ENCODE measurements around the gene SMIM8.
"Not testable (repeated sequence)": the region's sequence is repeated elsewhere in the genome, so short reads cannot be mapped to it uniquely, and the experiment has no call there.

The SMIM8 gene

GRCh38 chr6:87319271-87319987, 3.0 kb upstream of the SMIM8 start:
- Mint-ChIP-seq H3K27me3 (ENCODE audit: low read depth) (peaks cover 5% of the 10 kb centered on the region), H3K9me3 (no peaks in the 10 kb centered on the region), H3K36me3 (ENCODE audit: low read depth) (no peaks in the 10 kb centered on the region), H3K4me3 (peak overlapping the region in 2 of 3 experiments; percentile 2 to 22), H3K4me1 (no peaks in the 10 kb centered on the region), H3K27ac (no peak overlapping the region)
- no peak for TF ChIP-seq CTCF (IDR thresholded peaks at IDR 0.05; ENCODE audit: unreplicated experiment in 3 of 3)

GRCh38 chr6:87323880-87324279, 1.5 kb downstream of the SMIM8 start:
- Mint-ChIP-seq H3K4me3 (peak overlapping the region; percentile 63 to 80 (median 75)), H3K9me3 (peaks cover 12% of the 10 kb centered on the region), H3K36me3 (ENCODE audit: low read depth) (peaks cover 16% of the 10 kb centered on the region)
- not testable (repeated sequence) for H3K27me3 Mint-ChIP-seq (ENCODE audit: low read depth); H3K4me1 Mint-ChIP-seq; H3K27ac Mint-ChIP-seq

GRCh38 chr6:87330961-87331360, 8.6 kb downstream of the SMIM8 start:
- Mint-ChIP-seq H3K27ac (no peak overlapping the region), H3K36me3 (ENCODE audit: low read depth) (peaks cover 22% of the 10 kb centered on the region), H3K27me3 (ENCODE audit: low read depth) (no peaks in the 10 kb centered on the region), H3K4me3 (no peak overlapping the region), H3K4me1 (peaks cover 6% of the 10 kb centered on the region), H3K9me3 (peaks cover 9% of the 10 kb centered on the region)
- TF ChIP-seq CTCF (IDR thresholded peaks at IDR 0.05; ENCODE audit: unreplicated experiment in 3 of 3), result no peak

GRCh38 chr6:87333033-87333432, 10.6 kb downstream of the SMIM8 start:
- Mint-ChIP-seq H3K36me3 (ENCODE audit: low read depth) (peaks cover 16% of the 10 kb centered on the region), H3K4me1 (peaks cover 6% of the 10 kb centered on the region)

GRCh38 chr6:87333591-87334181, 11.3 kb downstream of the SMIM8 start:
- no peaks in the 10 kb centered on the region for H3K9me3 Mint-ChIP-seq
- H3K27me3 Mint-ChIP-seq (ENCODE audit: low read depth), result no peaks in the 10 kb centered on the region
- H3K27ac Mint-ChIP-seq, result no peak overlapping the region

More at GRCh38 chr6:87333033-87333432, 10.6 kb downstream of the SMIM8 start:
- H3K27me3 Mint-ChIP-seq (ENCODE audit: low read depth), result no peaks in the 10 kb centered on the region
- H3K27ac Mint-ChIP-seq, result no peak overlapping the region
- no peak for TF ChIP-seq CTCF (IDR thresholded peaks at IDR 0.05; ENCODE audit: unreplicated experiment in 3 of 3)
- H3K4me3 Mint-ChIP-seq, result no peak overlapping the region
- peaks cover 3% of the 10 kb centered on the region for H3K9me3 Mint-ChIP-seq

GRCh38 chr6:87334683-87335082, 12.3 kb downstream of the SMIM8 start:
- Mint-ChIP-seq H3K4me1 (peaks cover 9% of the 10 kb centered on the region), H3K27ac (no peak overlapping the region)

More at GRCh38 chr6:87333591-87334181, 11.3 kb downstream of the SMIM8 start:
- Mint-ChIP-seq H3K36me3 (ENCODE audit: low read depth) (peaks cover 11% of the 10 kb centered on the region), H3K4me1 (peaks cover 6% of the 10 kb centered on the region), H3K4me3 (no peak overlapping the region)
- no peak for TF ChIP-seq CTCF (IDR thresholded peaks at IDR 0.05; ENCODE audit: unreplicated experiment in 3 of 3)

More at GRCh38 chr6:87334683-87335082, 12.3 kb downstream of the SMIM8 start:
- no peak overlapping the region for H3K4me3 Mint-ChIP-seq
- H3K36me3 Mint-ChIP-seq (ENCODE audit: low read depth), result peaks cover 5% of the 10 kb centered on the region
- no peaks in the 10 kb centered on the region for H3K27me3 Mint-ChIP-seq (ENCODE audit: low read depth)
- H3K9me3 Mint-ChIP-seq, result no peaks in the 10 kb centered on the region
- TF ChIP-seq CTCF (IDR thresholded peaks at IDR 0.05; ENCODE audit: unreplicated experiment in 3 of 3), result no peak
